GM21528 (cell line): Measurements from ENCODE around the gene GUCY2C.
"Not testable (repeated sequence)": the region's sequence is repeated elsewhere in the genome, so short reads cannot be mapped to it uniquely, and the experiment has no call there.

ENCODE experiments used
- ATAC-seq: cut with Tn5 transposase; IDR thresholded peaks from one replicate; pipeline ENCODE4 v1.9.1; 2021; ENCODE audit warnings: mild to moderate bottlenecking, moderate library complexity; ENCODE audit not compliant: unreplicated experiment, low FRiP score

GUCY2C gene

DNA sequence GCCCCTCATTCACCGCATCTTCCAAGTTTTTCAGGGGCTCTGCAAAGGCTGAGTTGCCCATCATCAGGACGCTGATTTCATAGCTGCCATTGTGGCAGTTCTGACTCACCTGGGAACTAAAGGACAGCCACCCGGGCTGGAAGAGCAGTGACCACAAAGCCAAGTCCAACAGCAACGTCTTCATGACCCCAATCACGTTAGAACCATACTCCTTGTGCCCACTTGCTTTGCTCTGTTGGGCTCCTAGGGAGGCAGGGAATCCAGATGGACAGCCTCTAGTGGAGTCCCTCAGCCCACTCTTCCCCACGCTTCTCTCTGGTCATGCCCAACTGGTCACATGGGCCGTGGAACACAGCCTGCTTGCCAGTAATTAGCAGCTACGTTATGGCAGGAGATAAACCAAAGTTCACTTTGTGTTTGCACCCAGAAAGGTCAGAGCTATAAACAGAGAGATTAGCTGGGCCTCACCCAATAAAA is at the start of gene GUCY2C:
Gene GUCY2C (minus strand): TSS at position 335 of the 477 bp plus-strand sequence. CDS start 151 bp downstream, at position 184.
- no peak for ATAC-seq

DNA sequence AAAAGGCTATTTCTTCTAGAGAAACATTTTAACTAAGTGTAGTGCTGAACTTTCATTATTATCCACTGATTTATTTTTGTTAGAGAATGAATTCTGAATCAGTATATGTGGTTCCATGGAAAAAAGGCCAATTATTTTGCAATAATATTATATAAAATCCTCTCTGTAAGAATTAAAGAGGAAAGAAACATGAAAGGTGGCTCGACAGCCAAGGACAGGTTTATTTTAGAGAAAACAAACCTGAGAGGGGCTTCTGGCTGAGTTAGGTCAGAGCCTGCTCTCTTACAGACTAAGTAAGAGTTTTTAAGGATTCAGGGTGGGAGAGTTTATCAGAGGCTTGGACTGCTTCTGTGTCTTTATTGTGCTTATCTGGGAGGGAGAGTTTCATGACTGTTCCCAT is 46.7 kb upstream of the GUCY2C start:
- no peak for ATAC-seq

DNA sequence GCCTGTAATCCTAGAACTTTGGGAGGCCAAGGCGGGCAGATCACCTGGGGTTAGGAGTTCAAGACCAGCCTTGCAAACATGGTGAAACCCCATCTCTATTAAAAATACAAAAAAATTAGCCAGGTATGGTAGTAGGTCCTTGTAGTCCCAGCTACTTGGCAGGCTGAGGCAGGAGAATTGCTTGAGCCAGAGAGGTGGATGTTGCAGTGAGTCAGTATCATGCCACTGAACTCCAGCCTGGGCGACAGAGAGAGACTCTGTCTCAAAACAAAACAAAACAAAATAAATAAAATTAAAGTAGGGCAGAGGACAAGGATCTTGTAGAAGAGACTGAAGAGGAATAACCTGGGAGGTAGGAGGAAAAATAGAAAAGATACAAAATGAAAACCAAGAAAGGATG is 45.5 kb upstream of the GUCY2C start:
- ATAC-seq = no peak

DNA sequence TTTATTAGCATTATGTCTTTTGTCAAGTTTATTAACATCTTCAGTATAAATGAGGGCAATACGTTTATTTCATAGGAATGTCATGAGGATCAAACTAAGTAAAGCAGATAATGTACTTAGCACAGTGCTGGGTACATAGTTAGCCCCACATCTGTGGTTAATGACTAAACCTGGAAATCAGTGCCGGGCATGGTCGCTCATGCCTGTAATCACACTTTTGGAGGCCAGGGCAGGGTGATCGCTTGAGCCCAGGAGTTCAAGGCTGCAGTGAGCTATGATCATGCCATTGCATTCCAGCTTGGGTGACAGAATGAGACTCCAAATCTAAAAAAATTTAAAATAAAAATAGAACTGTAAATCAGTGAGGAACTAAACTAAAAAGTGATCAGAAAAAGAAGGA is 44.8 kb upstream of the GUCY2C start:
- no peak for ATAC-seq

DNA sequence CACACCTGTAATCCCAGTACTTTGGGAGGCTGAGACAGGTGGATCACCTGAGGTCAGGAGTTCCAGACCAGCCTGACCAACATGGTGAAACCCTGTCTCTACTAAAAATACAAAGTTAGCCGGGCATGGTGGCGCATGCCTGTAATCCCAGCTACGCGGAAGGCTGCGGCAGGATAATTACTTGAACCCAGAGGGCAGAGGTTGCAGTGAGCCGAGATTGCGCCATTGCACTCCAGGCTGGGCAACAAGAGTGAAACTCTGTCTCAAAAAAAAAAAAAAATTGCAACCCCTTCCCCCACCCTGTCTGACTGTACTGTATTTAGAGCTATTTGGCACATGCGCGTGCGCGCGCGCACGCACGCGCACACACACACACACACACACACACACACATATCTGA is 40.0 kb upstream of the GUCY2C start:
- not testable (repeated sequence) for ATAC-seq

DNA sequence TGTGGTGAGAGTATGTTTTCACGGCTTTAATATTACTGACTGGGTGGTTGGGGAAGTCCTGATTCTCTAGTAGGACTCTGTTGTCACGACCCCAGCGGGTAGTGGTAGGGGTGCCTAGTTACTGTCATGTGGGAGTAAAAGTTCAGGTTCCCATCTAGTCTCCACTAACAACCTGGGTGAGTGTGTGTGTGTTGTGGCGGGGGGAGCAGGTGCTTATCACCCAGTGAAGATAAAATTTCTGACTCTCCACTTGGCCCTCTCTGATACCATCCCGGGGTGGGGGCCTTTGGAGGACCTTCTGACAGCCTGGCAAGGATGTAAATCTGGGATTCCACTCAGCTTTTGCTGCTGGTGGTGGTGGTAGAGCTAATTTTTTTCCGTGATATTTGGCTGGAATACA is 35.4 kb upstream of the GUCY2C start:
- ATAC-seq = no peak

DNA sequence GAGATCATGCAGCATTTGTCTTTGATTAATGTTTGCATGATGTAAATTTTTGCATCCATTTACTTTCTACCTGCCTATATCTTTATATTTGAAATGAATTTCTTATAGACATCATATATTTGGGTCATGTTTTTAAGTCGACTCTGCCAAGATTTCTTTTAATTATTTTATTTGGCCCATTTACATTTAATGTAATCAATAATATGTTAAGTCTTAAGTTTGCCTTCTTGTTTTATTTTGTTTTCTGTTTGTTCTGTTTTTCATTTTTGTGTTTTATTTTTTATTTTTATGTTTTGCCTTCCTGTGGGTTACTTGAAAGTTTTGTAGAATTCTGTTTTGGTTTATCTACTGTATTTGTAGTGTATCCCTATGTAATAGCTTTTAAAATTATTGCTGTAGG is 33.2 kb upstream of the GUCY2C start:
- ATAC-seq = no peak

DNA sequence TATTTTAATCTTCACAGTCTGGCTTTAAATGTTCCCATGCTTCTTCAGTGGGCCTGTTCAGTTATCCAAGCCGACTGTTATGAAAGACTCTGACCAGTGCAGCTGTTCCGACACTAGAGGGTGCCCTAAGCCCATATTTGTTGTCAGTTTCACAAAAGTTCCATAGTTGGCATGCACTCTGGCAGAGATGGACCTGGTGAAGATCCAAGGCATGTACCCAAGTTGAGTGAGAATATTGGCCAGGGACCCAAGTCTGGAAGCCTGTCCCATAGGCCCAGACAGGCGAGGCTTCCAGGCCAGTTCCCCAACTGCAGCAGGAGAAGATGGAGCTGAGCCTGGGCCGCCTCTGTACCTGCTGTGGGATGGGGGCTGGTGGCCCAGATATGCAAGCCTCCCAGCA is 27.4 kb upstream of the GUCY2C start:
- ATAC-seq = no peak

DNA sequence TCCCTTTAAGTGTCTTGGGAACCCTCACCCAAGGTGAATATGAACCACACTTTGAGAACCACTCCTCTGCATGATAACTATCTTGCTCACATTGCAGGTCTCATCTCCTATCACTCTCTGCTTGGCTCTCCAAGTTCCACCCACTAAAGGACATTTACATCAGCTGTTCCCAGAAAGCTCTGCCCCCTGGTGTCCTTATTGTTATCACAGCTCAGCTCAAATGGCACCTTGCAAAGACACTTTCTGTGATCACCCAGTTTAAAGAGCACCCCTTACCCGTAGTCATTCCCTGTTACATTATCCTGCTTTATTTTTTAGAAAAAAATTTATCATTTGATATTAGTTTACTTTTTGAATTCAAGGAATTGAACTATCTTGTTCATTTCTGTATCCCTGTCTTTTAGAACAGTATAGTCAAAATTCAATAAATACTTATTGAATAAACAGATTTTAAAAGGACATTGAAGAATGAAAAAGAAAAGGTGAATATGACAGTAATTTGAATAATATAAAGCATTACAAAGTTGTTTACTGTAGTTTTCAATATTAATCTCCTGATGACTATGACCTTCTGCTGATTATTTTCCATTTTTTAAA is 20.5 kb upstream of the GUCY2C start:
- no peak for ATAC-seq

DNA sequence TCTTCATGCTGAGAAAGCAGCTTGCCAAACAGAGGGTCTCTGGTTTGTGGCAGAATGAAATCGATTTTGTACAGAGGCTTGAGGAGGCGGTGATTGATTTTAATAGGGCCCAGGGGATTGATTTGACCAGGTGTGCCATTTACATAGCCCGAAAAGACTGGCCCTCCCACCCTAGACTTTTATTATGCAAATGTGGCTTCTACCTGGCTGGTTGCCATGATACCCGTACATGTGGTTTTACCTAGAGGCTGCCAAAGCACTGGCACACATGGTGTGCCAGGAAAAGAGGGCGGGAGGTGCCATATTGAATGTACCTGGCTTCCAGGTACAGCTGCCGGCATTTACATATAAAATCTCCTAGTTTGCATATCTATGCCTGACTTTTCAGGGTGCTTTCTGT is 18.0 kb upstream of the GUCY2C start:
- no peak for ATAC-seq

DNA sequence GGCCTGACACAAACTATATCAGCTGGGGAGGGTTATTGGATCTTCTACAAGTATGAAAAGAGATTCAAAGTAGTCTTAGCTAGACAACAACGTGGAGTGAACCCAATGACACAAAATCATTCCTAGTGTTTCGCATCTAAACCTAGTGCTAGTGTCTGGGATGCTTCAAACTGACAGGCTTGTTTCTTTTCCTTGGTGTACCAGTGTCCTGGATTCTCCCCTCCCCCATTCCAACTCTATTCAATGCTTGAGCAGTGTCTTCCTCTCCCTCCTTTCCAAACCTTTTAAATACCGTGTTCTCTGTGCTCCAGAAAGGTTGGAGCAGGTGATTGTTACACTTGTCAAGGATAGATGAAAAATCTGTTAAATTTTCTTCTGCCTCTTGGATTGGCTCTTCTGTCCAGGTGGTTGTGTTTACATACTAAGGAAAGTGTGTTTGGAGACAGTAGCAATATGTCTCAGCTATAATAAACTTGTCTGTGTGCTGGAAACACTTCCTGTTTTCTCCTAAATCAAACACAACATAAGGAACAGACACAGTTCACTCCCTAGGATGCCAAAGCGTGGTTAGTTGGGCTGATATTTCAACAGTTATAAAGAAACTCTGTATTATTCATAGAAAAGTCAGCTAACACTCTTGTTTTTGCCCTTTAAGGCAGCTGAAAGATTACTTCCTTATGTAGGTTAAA is 14.4 kb upstream of the GUCY2C start:
- ATAC-seq = no peak

DNA sequence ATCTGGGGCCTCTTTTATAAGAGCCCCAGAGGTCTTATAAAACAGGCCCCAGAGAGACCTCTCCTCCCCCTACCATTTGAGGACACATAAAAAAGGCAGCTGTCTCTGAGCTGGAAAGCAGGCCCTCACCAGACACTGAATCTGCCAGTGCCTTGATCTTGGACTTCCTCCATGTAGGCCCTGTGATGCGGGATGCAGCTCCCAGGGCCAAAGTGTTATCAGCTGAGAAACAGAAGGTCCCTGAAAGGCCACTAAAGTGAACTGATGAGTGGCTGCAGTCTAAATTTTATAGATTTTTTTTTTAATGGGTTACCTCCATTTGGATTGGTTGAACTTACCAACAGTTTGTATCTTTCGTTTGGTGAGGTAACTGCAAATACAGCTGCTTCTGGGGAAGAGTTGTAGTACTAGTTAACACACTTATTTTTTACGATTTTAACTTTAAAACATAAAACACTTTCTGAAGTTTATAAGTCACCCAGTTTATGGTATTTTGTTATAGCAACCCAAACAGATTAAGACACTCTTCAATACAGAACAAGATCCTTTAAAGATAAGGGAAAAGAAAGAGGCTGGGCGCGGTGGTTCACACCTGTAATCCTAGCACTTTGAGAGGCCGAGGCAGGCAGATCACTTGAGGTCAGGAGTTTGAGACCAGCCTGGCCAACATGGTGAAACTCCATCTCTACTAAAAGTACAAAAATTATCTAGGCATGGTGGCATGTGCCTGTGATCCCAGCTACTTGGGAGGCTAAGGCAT is 5.6 kb upstream of the GUCY2C start:
- no peak for ATAC-seq

DNA sequence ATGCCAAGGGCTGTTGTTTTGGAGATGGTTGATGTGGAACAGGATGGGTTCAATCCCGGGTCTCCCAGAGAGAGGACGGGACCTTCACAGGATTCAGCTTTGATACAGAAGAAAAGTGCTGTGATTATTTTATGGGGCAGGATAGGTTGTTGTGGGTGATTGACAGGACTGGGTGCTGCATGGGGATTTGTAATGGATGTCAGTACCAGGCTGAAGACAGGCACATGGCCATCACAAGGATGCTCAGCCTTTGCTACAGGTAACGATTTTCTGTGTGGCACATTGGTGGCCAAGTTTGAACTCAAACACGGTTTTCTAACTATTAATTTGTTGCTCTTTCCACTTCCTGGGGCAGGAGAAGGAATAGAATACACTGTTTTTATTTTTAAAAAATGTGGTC is 4.5 kb upstream of the GUCY2C start:
- ATAC-seq = no peak

DNA sequence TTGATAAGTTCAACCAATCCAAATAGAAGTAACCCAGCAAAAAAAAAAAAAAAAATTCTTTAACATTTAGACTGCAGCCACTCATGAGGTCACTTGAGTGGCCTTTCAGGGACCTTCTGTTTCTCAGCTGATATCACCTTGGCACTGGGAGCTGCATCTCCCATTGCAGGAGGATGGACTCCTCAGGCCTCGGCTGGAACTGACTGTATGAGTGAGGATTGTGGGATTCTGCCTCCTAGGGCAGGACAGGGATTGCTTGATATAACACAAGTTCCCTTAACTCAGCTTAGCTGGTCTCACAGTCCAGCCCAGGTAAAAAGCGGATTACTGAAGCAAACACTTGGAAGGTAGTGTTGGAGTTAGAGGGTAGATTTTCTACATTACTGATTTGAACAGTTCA is 3.5 kb upstream of the GUCY2C start:
- no peak for ATAC-seq

DNA sequence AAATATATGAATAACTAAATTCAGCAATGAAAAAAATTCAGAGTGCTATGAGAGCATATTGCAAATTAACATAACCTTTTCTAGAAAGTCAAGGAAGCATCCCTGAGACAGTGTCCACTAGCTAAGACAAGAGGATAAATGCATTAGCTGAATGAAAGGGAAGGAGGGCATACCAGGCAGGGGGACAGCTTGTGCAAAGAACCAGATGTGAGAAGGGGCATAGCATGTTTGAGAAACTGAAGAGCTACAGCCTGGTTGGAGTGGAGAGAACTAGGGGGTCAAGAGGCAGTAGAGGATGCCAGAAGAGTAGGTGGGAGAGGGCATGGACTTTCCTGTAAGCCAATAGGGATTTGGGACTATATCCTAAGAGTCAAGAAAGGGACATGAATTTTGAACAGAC is 2.2 kb upstream of the GUCY2C start:
- ATAC-seq = no peak

DNA sequence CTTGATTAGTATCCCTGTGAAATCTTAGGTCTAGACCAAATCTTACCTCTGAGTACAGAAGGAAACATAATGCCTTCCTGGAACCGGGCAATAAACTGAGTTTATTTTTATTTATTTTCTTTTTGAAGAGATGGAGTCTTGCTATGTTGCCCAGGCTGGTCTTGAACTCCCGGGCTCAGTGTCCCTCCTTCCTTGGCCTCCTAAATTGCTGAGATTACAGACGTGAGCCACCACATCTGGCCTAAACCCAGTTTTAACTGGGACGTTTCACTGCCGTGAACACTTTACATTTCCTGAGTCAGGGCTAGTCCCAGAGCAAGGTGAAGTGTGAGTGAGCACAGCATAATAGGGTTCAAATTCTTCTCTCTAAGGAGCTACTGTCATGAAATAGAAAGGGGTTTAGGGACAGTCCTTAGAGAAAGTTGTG is 671 bp downstream of the GUCY2C start:
- ATAC-seq = no peak

DNA sequence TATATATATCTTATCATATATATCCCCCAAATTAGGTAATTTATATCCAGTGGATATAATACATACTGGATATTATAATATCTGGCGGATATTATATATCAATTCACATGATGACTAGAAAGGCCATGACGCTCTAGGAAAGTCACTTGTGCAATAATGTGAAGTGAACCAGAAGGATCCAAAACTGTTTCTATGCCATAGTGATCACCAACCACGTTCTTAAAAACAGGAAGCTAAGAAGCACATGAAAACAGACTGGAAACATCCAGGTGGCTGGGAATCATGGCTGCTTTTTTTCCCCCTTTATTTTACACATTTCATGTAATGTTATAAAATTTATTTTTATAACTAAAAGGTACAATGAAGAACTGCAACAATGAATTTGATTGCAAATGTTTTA is 1.4 kb downstream of the GUCY2C start:
- no peak for ATAC-seq

DNA sequence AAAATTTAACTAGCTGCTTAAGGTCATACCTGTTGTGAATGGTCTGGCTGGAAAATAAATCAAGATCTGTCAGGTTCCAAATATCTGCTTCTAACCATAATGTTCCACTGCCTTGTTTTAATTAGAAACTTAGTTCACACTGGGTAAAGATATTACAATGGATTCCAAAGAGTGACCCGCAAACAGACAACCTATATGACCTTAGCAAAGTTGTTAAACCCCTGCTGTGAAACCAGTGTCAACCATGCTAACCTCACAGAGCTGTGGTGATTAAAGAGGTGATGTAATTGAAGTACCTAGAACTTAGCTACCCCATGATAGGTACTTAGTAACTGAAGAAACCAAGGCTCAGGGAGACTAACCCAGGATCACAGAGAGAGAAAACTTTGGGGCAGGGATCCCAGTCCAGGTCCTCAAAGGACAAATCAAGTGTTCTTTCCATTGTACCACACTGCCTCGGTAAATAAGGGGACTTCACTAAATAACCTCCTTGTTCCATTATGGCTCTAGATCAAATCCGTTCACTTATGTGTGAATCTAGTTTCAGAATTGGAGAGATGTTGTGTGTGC is 2.2 kb downstream of the GUCY2C start:
- no peak for ATAC-seq

DNA sequence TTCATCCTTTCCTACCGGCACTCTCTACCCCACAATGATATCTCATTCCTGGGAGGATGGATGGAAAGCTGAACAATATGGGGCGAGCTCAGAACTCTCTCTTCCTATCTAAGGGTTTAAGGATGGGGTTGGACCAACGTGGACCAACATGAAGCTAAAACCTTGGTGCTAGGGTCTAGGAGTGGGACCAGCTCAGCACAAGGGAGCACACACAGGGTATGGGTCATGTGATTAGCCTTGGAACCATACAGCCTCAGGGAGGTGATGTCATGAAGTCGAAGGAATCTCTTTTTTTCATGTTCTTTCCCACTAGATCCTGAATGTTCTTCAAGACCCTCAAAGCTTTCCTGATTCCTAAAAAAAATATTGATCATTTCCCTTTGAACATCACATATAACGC is 3.3 kb downstream of the GUCY2C start:
- no peak for ATAC-seq

DNA sequence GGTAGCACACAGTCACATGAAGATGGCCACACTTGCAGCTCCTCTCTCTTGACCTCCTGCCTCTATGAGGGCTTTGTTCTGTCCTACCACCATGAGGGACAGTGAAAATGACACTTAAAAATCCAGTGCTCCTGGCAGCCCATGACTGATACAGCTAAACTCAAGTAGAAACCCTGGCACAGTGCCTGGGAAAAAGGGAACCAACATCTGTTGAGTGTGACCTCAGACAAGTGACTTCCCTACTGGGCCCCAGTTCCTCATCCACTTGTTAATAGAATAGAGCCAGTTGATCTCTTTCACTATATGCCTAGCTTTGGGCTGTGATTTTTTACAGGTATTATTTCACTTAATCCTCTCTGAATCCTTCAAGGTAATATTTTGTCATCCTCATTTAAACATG is 4.8 kb downstream of the GUCY2C start:
- ATAC-seq = no peak

DNA sequence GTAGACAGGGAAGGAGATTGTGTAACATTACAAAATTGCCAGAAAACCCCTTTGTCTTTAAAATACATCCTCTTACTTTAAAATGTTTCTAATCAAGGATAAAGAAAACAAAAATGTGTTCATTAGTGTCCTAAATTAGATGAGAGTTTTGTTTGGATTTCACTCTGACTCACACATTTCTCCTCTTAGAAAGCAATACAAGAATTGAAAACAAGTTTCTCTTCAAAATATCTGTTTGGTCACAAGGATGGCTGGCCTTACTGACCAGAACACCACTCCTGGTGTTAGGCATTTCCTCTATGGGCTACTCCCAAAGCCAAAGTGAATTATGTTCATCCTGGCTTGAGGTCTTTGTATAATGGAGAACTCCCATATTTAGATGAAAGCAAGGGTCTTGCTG is 6.4 kb downstream of the GUCY2C start:
- ATAC-seq = no peak
